NCI-H446 (cell line): ENCODE results near the gene TMEM63A.

ENCODE experiments used
- DNase-seq, 2 experiments: peaks; one replicate each; lab custom pipeline; 2025; lab: John Stamatoyannopoulos, UW

Gene TMEM63A

GRCh38 chr1:225866061-225866837, 15.9 kb downstream of the TMEM63A start:
- no peak for DNase-seq

DNA sequence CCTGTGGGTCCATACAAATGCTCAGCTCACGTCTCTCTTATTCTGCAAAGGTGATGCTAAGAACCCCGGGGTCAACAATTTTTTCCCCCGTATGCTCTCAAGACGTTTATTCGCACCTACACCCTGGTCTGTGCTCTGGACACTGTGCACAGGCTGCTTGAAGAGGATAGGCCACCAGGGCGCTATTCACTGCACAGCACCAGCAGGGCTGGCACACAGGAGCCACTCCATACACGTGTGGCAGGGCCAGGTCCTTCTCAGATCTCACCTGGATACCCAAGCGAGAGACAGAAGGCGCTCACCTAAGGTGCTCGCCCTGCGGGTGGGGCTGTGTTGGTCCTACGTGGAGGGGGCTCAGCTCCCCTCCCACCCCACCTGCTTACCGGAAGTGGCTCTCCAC, 16.7 kb downstream of the TMEM63A start:
- DNase-seq = no peak

GRCh38 chr1:225863167-225863566, 19.0 kb downstream of the TMEM63A start:
- peak in 1 of 2 experiments; percentile 15 for DNase-seq

- no peak for DNase-seq
These were observed 19.6 kb downstream of the TMEM63A start for GRCh38 chr1:225862581-225862950.

- DNase-seq = no peak
These were observed 20.2 kb downstream of the TMEM63A start for GRCh38 chr1:225861834-225862580.

DNA sequence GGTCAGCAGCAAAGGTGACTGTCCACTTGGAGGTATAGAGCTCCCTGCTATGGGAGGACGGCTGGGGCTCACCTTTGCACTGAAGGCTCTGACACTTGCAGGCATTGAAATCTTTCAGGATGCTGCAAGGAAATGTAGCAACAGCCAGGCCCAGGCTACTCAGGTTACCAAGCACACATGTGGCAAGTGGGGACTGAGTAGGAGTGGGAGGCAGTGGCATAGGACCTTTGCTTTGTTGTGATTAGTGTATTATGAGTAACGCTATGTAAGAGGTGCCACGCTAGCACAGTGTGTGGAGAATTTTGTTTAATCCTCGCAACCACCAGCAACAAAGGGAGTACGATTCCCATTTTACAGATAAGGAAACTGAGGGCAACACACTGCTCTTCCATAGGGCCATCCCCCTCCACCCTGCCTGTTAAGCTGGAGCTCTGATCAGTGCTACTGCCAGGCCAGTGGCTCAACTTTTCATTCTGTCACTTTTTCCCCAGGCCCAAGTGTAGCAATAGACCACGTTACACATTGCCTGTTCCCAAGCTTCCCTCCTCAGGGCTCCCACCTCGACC, 21.2 kb downstream of the TMEM63A start:
- DNase-seq = no peak

- DNase-seq = no peak
These were observed 22.1 kb downstream of the TMEM63A start for GRCh38 chr1:225860107-225860506.

DNA sequence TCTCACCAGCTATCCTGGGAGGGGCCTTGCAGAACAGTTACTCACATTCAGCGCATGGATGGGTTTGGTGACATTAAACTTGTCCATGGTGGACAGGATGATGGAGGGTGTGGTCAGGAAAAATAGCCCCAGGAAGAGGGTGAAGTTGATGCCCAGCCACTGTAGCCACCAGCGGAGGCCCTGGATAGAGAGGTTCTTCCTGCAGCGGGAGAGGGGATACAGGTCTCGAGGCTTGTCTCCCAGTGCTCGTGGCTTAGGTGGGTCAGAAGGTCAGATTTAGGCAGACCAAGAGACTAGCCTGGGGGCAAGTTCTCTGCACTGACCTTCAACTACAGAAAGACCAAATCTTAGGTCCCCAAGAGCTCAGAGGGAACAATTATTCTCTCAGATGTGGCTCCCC, 23.0 kb downstream of the TMEM63A start:
- no peak for DNase-seq

GRCh38 chr1:225857256-225857655, 24.9 kb downstream of the TMEM63A start:
- no peak for DNase-seq

DNA sequence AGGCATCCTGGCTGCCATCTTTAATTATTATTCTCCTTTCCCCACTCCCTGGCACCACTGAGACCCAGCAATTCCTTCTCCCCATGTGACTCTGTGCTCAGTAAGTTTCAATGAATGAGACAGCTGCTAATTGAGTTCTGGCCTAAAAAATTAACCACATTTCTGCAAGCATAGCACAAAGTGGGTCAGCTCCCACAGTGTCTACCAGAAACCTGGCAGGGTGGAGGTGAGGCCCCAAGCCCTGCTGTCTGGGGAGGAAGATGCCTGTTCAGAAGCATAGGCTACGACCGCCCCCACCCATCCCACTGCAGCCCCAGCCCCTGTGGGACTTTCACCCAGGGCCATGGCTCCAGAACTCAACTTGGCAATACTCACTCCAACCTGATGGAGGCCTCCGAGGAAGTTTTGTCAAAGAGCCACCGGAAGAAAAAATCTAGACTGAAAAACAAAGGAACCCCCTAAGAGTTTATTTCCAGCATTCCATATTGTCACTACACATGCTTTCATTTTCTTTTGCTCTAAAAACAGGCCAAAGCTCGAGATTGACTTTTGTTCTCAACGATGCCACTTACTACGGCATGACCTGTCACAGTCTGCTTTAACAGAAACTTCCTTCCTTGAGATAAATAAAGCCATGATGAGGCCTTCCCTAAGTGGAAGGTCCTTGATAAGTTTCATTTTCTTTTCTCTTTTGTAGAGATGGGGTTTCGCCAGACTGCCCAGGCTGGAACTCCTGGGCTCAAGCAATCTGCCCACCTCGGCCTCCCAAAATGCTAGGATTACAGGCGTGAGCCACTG, 26.5 kb downstream of the TMEM63A start:
- no peak for DNase-seq

- DNase-seq = no peak
These were observed 28.7 kb downstream of the TMEM63A start for GRCh38 chr1:225853441-225853840.

- DNase-seq = no peak
These were observed 29.6 kb downstream of the TMEM63A start for GRCh38 chr1:225852413-225853124.

DNA sequence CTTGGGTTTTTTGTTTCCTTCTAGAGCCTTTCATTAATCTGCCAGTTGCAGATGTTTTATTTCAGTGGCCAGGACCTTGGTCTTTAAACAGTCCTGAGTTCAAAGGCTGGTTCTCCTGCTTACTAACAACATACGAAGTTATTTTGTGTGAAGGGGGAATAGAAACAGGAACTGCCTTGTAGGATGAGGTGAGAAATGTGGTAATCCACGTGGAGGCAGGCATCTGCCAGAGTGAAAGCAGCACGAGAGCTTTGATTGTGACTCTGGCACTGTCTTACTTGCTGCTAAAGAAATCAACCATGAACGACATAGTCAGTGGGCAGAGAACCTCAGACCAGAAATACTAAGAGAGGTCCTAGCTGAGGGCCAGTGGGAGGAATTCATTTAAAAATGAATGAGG, 30.4 kb downstream of the TMEM63A start:
- no peak for DNase-seq

DNA sequence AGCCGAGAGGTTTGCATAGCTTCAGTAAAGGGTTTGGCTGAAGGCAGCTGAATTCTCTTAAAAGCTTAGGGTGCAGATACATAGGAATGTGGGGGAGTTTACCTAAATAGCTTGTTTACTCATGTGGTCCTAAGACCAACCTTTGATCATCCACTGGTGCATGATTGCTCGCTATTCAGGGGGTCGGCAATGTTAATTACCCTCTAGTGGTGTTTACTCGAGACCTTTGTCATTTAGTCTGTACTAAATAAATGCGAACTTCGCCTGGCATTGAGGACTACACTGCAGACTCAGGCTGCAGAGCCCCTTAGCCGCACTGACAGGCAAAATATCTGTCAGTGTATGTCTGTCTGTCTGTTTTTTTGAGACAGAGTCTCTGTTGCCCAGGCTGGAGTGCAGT, 31.8 kb downstream of the TMEM63A start:
- no peak for DNase-seq

DNA sequence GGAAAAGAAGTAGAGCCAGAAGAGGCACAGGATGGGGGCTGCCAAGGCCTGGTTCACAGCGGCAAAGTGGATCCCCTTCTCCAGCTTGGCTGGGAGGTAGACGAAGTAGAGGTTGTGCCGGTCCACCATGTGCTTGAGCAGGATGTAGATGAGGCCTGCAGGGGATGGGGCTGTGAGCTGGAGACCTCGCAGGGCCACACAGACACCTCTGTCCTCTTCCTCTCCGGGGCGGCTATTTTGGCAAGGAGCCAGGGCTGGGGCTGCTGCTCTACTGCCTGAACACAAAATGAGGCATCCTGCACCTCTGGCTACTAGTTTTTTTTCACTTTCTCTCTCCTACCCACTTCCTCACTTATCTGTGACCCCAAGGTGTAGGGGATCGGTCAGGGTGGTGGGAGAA, 32.3 kb downstream of the TMEM63A start:
- no peak for DNase-seq

DNA sequence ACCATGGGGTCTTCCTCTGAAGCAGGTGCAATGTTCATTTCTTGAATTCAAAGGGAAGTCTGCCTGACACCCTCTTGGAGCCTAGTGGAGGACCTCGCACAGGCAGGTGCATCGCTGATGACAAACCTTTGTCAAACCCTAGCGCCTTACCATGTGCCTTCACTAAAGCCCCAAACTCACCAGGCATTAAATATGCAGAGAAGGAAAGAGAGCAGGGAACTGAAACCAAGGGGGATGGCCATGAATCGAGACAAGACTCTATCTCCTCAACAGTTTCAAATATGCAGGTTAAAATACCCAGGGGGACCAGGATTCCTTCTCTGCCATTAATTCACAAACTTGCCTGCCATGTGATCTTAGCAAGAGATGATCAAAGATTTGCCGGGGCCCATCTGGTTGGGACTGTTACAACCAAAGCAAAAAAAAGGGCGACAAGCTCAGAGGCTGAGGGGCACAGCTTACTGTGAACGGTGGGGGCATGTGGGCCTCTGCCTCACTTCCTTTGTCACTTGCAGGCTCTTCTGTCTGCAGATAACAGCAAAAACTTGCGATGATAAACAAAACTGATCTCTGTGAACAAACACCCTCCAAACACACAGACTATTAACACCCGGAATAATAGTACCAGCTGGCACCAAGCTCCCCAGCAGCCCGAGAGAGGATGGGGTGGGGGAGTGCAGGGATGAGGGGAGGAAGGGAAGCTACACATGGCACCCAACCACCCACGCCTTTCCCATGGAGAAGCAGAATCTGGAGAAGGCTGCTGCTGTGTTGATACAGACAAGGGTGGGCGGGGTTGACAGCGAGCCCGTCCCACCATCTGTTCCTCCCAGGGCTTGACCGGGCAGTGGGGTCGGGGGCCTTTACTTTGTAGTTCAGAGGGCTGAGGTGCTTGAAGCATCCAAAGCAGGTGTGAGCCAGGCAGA, 33.9 kb downstream of the TMEM63A start:
- no peak for DNase-seq

- DNase-seq = no peak
These were observed 34.6 kb downstream of the TMEM63A start for GRCh38 chr1:225847610-225848009.

GRCh38 chr1:225846331-225847310, 35.6 kb downstream of the TMEM63A start:
- no peak for DNase-seq

DNA sequence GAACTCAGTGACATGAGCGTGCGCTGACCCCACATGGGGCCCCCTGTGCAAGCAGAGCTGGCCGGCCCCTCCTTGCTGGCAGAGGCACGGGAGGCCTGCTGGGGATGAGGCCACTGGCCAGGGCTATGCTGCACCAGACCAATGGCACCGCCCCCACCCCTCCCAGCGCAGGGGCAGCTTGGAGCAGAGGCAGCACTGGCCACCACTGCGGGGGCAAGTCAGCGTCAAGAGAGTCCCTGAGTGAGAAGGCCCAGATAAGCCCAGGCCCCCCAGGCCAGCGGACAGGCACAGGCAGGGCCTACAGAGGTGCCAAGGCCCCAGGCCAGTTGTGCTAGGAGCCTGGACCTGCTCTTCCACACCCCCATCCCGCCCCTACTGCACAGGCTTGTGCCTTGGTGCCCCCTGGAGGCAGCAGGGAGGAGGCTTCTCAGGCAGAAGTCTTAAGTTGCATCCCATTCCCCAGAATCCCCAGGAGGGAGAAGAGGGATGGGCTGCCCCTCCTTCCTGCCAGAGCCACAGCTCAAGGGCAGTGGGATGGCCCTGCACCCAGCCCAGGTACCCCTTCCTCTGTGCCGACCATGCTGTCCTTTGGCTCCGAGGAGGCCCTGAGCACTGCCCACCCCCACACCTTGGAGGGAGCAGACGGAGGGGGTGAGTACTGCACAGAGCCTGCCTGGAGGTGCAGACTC, 36.5 kb downstream of the TMEM63A start:
- peak; percentile 35 to 76 for DNase-seq
